HG03045 (cell line): ENCODE data around the gene MARCHF9.

ENCODE experiments used
- ATAC-seq: cut with Tn5 transposase; IDR thresholded peaks from one replicate; pipeline ENCODE4 v1.9.1; 2021; ENCODE audit warnings: mild to moderate bottlenecking, moderate library complexity; ENCODE audit not compliant: unreplicated experiment

The MARCHF9 gene

GRCh38 chr12:57751788-57752667 lies 2.9 kb upstream of the MARCHF9 start, which contains the start of gene CDK4:
Gene CDK4, minus strand, starts transcription at chr12:57752310. Its CDS starts 593 bp downstream, at chr12:57751717.
- peak; percentile 70 for ATAC-seq

DNA sequence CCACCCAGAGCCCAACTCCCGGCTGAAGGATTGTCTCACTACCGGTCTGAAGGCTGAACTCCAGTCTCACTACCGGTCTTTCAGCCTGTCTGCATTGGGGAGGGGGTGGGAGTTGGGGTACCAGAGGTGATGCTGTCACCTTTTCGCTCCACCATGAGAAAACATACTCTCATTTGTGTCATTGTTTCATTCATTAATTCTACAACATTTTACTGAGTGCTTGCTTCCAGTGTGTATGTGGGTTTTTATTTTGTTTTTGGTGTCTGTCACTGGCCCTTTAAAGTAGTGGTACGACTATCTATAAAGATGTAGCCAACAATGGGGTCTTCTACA lies 2.3 kb upstream of the MARCHF9 start:
- ATAC-seq: no peak

- no peak for ATAC-seq
Observed at GRCh38 chr12:57753756-57754337, 1.1 kb upstream of the MARCHF9 start.

GRCh38 chr12:57755194-57755453 lies 221 bp downstream of the MARCHF9 start:
- ATAC-seq: no peak

- no peak for ATAC-seq
Observed at GRCh38 chr12:57755454-57756372, 810 bp downstream of the MARCHF9 start.

- no peak for ATAC-seq
Observed at GRCh38 chr12:57756406-57757341, 1.8 kb downstream of the MARCHF9 start.

DNA sequence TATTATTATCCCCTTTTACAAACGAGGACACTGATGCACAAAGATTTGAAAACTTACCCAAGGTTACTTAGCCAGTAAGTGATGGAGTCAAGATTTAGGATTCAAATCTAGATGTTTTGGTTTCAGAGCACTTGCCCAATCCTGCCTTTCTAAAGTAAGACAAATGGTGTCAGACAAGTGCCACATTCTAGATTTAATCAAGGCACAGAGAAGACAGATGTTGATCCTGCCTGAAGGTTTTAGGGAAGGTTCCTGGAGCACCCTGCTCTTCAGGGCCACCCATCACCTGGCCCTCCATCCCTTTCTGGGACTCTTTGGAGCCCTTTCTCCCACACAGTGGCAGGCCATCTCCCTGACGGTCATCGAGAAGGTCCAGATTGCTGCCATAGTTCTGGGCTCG lies 2.9 kb downstream of the MARCHF9 start:
- no peak for ATAC-seq

DNA sequence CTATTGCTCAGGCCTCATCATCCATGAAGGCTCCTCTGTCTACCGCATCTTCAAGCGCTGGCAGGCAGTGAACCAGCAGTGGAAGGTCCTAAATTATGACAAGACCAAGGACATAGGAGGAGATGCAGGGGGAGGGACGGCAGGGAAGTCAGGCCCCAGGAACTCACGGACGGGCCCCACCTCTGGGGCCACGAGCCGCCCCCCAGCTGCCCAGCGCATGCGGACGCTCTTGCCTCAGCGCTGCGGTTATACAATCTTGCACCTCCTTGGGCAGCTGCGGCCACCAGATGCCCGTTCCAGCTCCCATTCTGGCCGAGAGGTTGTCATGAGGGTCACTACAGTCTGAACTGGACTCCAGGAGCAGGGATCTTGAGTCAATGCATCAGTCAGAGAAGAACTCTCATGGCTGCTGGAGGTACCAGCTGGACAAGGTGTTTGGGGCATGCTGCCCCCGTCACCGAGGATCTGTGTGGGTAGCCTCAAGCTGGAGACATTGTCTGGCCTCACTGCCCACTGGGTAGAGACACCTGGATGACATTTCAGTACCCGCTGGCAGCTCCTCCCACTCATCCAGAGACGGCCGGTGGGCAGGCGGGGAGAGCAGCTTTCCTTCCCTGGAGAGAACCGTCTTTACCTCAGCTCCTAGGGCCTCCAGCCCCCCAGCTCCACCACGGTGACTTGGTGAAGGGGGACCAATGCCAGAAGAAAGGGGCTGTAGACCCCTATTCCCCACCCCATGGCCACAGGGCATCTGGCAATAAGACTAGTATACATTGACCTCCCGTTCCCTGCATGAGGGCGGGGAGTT lies 3.9 kb downstream of the MARCHF9 start:
- ATAC-seq: no peak

- no peak for ATAC-seq
Observed at GRCh38 chr12:57759360-57759980, 4.6 kb downstream of the MARCHF9 start.

- no peak for ATAC-seq
Observed at GRCh38 chr12:57760347-57760982, 5.6 kb downstream of the MARCHF9 start.

DNA sequence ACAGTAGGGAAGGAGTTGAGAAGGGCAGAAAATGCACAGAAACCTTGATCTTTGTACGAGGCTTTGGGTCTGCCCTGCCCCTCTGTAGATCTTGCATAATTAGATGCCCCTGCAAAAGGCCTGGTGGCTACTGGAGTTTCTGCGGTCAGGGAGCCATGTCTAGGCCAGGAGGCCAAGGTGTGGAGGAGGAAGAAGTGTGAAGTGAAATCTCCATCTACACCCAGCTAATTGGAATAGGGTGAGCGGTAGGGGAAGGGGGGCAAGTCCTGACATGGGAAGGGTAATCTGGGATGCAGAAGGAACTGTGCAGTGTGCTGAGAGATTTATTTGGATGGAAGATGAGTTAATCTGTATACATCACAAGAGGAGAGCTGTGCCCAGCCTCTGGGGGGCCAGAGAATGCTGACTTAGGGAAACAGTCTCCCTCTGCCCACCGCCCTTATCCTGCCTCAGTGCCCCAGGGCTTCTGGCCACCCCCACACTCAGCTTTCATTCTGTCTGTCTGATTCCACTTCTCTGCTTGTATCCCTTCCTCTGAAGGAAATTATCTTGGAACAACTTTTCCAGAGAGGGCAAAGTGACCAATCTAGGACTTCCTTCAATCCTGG lies 6.6 kb downstream of the MARCHF9 start:
- no peak for ATAC-seq

DNA sequence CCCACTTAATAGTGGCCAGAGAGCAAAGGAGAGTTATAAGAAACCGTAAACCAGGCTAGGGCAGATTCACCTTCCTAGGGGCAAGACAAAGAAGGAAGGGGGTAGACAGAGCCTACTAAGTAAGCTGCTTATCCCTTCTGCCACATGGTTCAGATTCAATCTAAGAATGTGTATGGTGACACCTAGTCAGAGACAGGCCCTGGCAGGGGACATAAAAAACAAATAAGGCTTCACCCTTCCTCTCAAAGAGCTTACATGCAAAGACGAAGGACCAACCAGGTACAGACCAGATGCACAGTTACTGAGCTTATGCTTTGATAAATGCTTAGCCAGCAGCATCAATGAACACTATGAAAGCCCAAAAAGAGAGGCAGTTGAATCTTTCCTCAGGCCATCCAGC lies 7.6 kb downstream of the MARCHF9 start:
- ATAC-seq: no peak

DNA sequence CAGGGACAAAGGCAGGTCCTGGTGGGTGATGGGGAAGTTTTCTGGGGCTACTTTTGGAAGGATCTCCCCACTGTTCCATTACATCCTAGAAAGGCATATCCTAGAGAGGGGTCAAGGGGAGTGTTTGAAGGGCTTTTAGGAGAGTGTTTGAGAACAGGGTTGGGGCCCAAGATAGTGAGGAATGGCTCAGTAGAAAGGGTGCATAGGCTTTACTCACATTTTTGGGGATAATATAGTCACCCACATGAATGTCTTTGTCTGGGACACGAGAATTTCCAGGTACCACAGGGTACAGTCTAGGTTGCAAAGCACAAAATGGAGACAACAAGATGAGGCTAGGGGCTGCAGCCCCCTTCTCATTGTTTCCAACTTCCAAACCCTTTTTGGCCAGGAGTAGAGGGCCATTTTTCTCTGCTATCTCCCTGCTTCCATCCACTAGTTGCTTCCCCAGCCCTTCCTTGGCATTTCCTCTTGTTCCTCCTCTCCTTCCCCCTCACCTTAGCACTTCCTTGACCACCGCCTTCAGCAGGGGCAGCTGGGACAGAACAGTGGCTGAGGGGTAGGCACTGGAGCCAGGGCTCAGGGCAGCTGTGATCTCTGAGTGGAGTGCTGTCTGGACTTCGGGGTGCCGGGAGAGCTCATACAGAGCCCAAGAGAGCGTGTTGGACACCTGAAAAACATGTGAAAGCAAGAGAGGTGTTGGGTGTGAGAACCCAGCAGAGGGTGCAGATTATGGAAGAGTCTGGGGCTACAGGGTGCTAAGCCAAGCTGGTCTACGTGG lies 9.2 kb downstream of the MARCHF9 start:
- no peak for ATAC-seq

- ATAC-seq: no peak
Observed at GRCh38 chr12:57764662-57765002, 9.7 kb downstream of the MARCHF9 start.

- no peak for ATAC-seq
Observed at GRCh38 chr12:57765003-57765697, 10.2 kb downstream of the MARCHF9 start.

DNA sequence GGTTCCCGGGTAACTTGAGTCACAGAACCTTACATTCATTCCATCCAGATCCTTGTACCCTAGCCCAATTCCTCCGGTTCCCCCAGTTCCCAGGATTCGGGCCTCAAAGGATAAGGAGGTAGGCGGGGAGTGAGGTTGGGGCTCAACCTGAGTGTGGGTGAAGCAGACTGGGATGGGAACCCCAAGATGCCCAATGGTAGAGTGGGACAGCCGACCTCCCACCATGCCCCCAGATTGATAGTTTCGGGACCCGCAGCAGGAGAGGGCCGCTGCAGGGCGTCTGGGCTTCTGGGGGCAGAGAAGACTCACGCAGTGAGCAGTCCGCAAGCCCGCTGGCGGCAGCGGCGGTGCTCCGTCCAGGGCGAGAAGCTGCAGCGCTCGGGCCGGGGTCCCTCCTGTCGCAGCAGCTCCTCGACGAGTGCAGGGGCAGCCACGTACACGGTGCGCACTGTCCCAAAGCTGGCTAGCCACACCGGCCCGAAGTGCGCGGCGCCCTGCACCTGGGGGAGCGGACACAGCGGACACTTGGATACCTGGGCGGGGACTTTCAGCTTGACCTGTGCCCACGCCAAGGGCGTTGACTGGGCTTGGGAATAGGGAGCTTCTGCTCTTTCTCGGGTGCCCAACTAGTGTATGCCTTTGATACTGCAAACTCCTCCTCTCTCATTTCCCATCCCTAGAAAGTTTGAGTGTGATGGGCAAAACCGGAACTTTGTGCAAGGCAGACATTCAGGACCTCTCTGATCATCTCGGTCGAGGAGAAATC lies 11.0 kb downstream of the MARCHF9 start:
- ATAC-seq: no peak
